ENCODE data around the gene HSPA1B. TPM values are rescaled to one million over a fixed set of nuclear protein-coding genes. Genes with fewer than 3 reads are reported as not detected.
"Not testable (repeated sequence)": the region's sequence is repeated elsewhere in the genome, so short reads cannot be mapped to it uniquely, and the experiment has no call there.

Gene HSPA1B
- total RNA-seq, 1 experiment from 2014 or later, result 78.6 TPM

- Histone ChIP-seq H3K79me2 (ENCODE audit: low read length) (peaks cover 41% of the 10 kb centered on the region), H3K4me3 (ENCODE audit: low read length) (peak overlapping the region; percentile 99), H3K4me1 (ENCODE audit: low read length) (peaks cover 40% of the 10 kb centered on the region), H3K9me2 (replicated peaks; ENCODE audit: insufficient read depth, low read length) (no peaks in the 10 kb centered on the region), H3K27ac (ENCODE audit: low read length) (peak overlapping the region; percentile 94), H2AFZ (ENCODE audit: low read length) (no peak overlapping the region), H4K20me1 (ENCODE audit: insufficient read depth, low read depth, low read length) (peaks cover 26% of the 10 kb centered on the region; the same call in 1 of the 2 replicates), H3K27me3 (ENCODE audit: low read length) (no peaks in the 10 kb centered on the region), H3K4me2 (ENCODE audit: low read depth, low read length, poor library complexity, severe bottlenecking) (peak overlapping the region; percentile 91), H3K9me3 (ENCODE audit: low read length) (no peaks in the 10 kb centered on the region), H3K36me3 (ENCODE audit: insufficient read depth, low read length) (peaks cover 49% of the 10 kb centered on the region), H3K9ac (ENCODE audit: low read length) (peak overlapping the region; percentile 100)
- DNase-seq, result no peak
These were observed 10.0 kb downstream of the HSPA1B start for GRCh38 chr6:31837369-31838113.

- not testable (repeated sequence) for H3K9ac ChIP-seq (ENCODE audit: low read length)
- H3K79me2 ChIP-seq (ENCODE audit: low read length), result peaks cover 41% of the 10 kb centered on the region
These were observed 10.6 kb downstream of the HSPA1B start for GRCh38 chr6:31838114-31838553.

GRCh38 chr6:31838968-31839367 lies 11.4 kb downstream of the HSPA1B start:
- peaks cover 49% of the 10 kb centered on the region for H3K36me3 ChIP-seq (ENCODE audit: insufficient read depth, low read length)
- H3K4me1 ChIP-seq (ENCODE audit: low read length), result peaks cover 29% of the 10 kb centered on the region
- H3K9ac ChIP-seq (ENCODE audit: low read length), result no peak overlapping the region
- no peak overlapping the region for H2AFZ ChIP-seq (ENCODE audit: low read length)
- DNase-seq, result no peak
- H3K27me3 ChIP-seq (ENCODE audit: low read length), result no peaks in the 10 kb centered on the region
- H3K9me3 ChIP-seq (ENCODE audit: low read length), result no peaks in the 10 kb centered on the region
- no peak overlapping the region for H3K4me2 ChIP-seq (ENCODE audit: low read depth, low read length, poor library complexity, severe bottlenecking)
- no peak overlapping the region for H3K27ac ChIP-seq (ENCODE audit: low read length)
- H3K79me2 ChIP-seq (ENCODE audit: low read length), result peaks cover 40% of the 10 kb centered on the region
- H3K9me2 ChIP-seq (replicated peaks; ENCODE audit: insufficient read depth, low read length), result no peaks in the 10 kb centered on the region
- H3K4me3 ChIP-seq (ENCODE audit: low read length), result no peak overlapping the region
- H4K20me1 ChIP-seq (ENCODE audit: insufficient read depth, low read depth, low read length), result peaks cover 26% of the 10 kb centered on the region; the same call in 1 of the 2 replicates

More at GRCh38 chr6:31838114-31838553, 10.6 kb downstream of the HSPA1B start:
- Histone ChIP-seq H3K36me3 (ENCODE audit: insufficient read depth, low read length) (peaks cover 49% of the 10 kb centered on the region), H3K4me3 (ENCODE audit: low read length) (peak overlapping the region; percentile 99; the same call in 1 of the 2 replicates), H4K20me1 (ENCODE audit: insufficient read depth, low read depth, low read length) (peaks cover 26% of the 10 kb centered on the region; the same call in 1 of the 2 replicates), H3K4me2 (ENCODE audit: low read depth, low read length, poor library complexity, severe bottlenecking) (peak overlapping the region; percentile 91), H3K4me1 (ENCODE audit: low read length) (peaks cover 34% of the 10 kb centered on the region)
- not testable (repeated sequence) for H2AFZ ChIP-seq (ENCODE audit: low read length); H3K27ac ChIP-seq (ENCODE audit: low read length); H3K9me3 ChIP-seq (ENCODE audit: low read length); H3K27me3 ChIP-seq (ENCODE audit: low read length); H3K9me2 ChIP-seq (replicated peaks; ENCODE audit: insufficient read depth, low read length); DNase-seq

GRCh38 chr6:31839779-31840126 lies 12.2 kb downstream of the HSPA1B start:
- H3K9ac ChIP-seq (ENCODE audit: low read length); H3K4me2 ChIP-seq (ENCODE audit: low read depth, low read length, poor library complexity, severe bottlenecking); DNase-seq; H3K4me3 ChIP-seq (ENCODE audit: low read length); H3K9me3 ChIP-seq (ENCODE audit: low read length); H2AFZ ChIP-seq (ENCODE audit: low read length); H3K9me2 ChIP-seq (replicated peaks; ENCODE audit: insufficient read depth, low read length); H3K27ac ChIP-seq (ENCODE audit: low read length); H3K27me3 ChIP-seq (ENCODE audit: low read length): not testable (repeated sequence)
- H3K4me1 ChIP-seq (ENCODE audit: low read length), result peaks cover 24% of the 10 kb centered on the region
- H3K79me2 ChIP-seq (ENCODE audit: low read length), result peaks cover 32% of the 10 kb centered on the region
- peaks cover 49% of the 10 kb centered on the region for H3K36me3 ChIP-seq (ENCODE audit: insufficient read depth, low read length)
- H4K20me1 ChIP-seq (ENCODE audit: insufficient read depth, low read depth, low read length), result peaks cover 26% of the 10 kb centered on the region; the same call in 1 of the 2 replicates

GRCh38 chr6:31842053-31842452 lies 14.5 kb downstream of the HSPA1B start:
- Histone ChIP-seq H3K9me2 (replicated peaks; ENCODE audit: insufficient read depth, low read length) (no peaks in the 10 kb centered on the region), H2AFZ (ENCODE audit: low read length) (no peak overlapping the region), H3K4me3 (ENCODE audit: low read length) (no peak overlapping the region), H3K36me3 (ENCODE audit: insufficient read depth, low read length) (peaks cover 31% of the 10 kb centered on the region), H3K9me3 (ENCODE audit: low read length) (no peaks in the 10 kb centered on the region), H3K4me2 (ENCODE audit: low read depth, low read length, poor library complexity, severe bottlenecking) (no peak overlapping the region), H3K9ac (ENCODE audit: low read length) (no peak overlapping the region), H3K4me1 (ENCODE audit: low read length) (peaks cover 12% of the 10 kb centered on the region), H3K27me3 (ENCODE audit: low read length) (no peaks in the 10 kb centered on the region), H3K79me2 (ENCODE audit: low read length) (peaks cover 11% of the 10 kb centered on the region), H4K20me1 (ENCODE audit: insufficient read depth, low read depth, low read length) (peaks cover 16% of the 10 kb centered on the region; the same call in 1 of the 2 replicates), H3K27ac (ENCODE audit: low read length) (no peak overlapping the region)
- DNase-seq, result peak; percentile 61

- Histone ChIP-seq H3K9ac (ENCODE audit: low read length) (no peak overlapping the region), H3K79me2 (ENCODE audit: low read length) (no peaks in the 10 kb centered on the region), H3K9me3 (ENCODE audit: low read length) (no peaks in the 10 kb centered on the region), H3K4me3 (ENCODE audit: low read length) (no peak overlapping the region), H3K9me2 (replicated peaks; ENCODE audit: insufficient read depth, low read length) (no peaks in the 10 kb centered on the region), H3K36me3 (ENCODE audit: insufficient read depth, low read length) (peaks cover 6% of the 10 kb centered on the region), H3K27ac (ENCODE audit: low read length) (no peak overlapping the region), H3K27me3 (ENCODE audit: low read length) (no peaks in the 10 kb centered on the region), H3K4me2 (ENCODE audit: low read depth, low read length, poor library complexity, severe bottlenecking) (no peak overlapping the region), H3K4me1 (ENCODE audit: low read length) (no peaks in the 10 kb centered on the region), H4K20me1 (ENCODE audit: insufficient read depth, low read depth, low read length) (0 out of 2 replicates have a peak, but pooled peaks cover under 1% of the 10 kb centered on the region), H2AFZ (ENCODE audit: low read length) (no peak overlapping the region)
- no peak for DNase-seq
These were observed 17.0 kb downstream of the HSPA1B start for GRCh38 chr6:31844507-31844906.

GRCh38 chr6:31847276-31847978 lies 19.9 kb downstream of the HSPA1B start:
- Histone ChIP-seq H2AFZ (ENCODE audit: low read length) (no peak overlapping the region), H3K27me3 (ENCODE audit: low read length) (no peaks in the 10 kb centered on the region), H3K9me3 (ENCODE audit: low read length) (no peaks in the 10 kb centered on the region), H4K20me1 (ENCODE audit: insufficient read depth, low read depth, low read length) (no peaks in the 10 kb centered on the region), H3K79me2 (ENCODE audit: low read length) (no peaks in the 10 kb centered on the region), H3K27ac (ENCODE audit: low read length) (no peak overlapping the region), H3K9me2 (replicated peaks; ENCODE audit: insufficient read depth, low read length) (no peaks in the 10 kb centered on the region), H3K36me3 (ENCODE audit: insufficient read depth, low read length) (no peaks in the 10 kb centered on the region), H3K9ac (ENCODE audit: low read length) (no peak overlapping the region), H3K4me3 (ENCODE audit: low read length) (no peak overlapping the region), H3K4me2 (ENCODE audit: low read depth, low read length, poor library complexity, severe bottlenecking) (no peak overlapping the region), H3K4me1 (ENCODE audit: low read length) (no peaks in the 10 kb centered on the region)
- DNase-seq, result no peak

GRCh38 chr6:31850765-31851484 lies 23.4 kb downstream of the HSPA1B start:
- H3K9me2 ChIP-seq (replicated peaks; ENCODE audit: insufficient read depth, low read length), result no peaks in the 10 kb centered on the region
- H3K4me1 ChIP-seq (ENCODE audit: low read length), result no peaks in the 10 kb centered on the region
- no peaks in the 10 kb centered on the region for H3K79me2 ChIP-seq (ENCODE audit: low read length)
- DNase-seq, result no peak
- no peak overlapping the region for H3K27ac ChIP-seq (ENCODE audit: low read length)
- no peak overlapping the region for H2AFZ ChIP-seq (ENCODE audit: low read length)
- no peaks in the 10 kb centered on the region for H3K36me3 ChIP-seq (ENCODE audit: insufficient read depth, low read length)
- no peak overlapping the region for H3K4me3 ChIP-seq (ENCODE audit: low read length)
- H4K20me1 ChIP-seq (ENCODE audit: insufficient read depth, low read depth, low read length), result no peaks in the 10 kb centered on the region
- no peak overlapping the region for H3K9ac ChIP-seq (ENCODE audit: low read length)
- H3K4me2 ChIP-seq (ENCODE audit: low read depth, low read length, poor library complexity, severe bottlenecking), result no peak overlapping the region
- no peaks in the 10 kb centered on the region for H3K27me3 ChIP-seq (ENCODE audit: low read length)
- no peaks in the 10 kb centered on the region for H3K9me3 ChIP-seq (ENCODE audit: low read length)

Data from Karpas-422 (cell line).